ENCODE measurements around the gene PCDH1.
"Not testable (repeated sequence)": the region's sequence is repeated elsewhere in the genome, so short reads cannot be mapped to it uniquely, and the experiment has no call there.

PCDH1 gene

DNA sequence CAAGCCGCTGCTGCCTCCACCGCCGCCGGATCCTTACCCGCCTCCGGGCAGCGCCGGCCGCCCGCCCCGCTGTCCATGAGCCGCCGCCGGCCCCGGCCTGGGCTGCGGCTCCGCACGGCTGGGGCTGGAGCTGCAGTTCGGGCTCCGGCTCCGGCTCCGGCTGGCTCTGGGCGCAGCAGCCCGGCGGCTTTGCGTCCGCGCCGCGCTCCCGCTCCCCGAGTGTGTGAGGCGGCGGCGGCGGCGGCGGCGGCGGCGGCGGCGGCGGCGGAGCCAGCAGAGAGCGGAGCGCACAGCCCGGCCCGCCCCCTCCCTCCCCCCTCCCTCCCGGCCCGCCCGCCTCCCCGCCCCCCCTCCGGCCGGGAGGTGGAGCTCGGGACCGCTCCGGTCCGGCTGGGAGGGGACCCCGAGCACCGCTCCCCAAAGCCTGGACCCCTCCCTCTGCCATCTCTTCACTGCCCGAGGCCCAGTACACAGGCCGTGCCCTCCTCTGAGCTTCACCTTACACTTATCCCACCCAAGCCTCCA lies at the start of gene PCDH1:
Gene PCDH1 (minus strand): TSS at position 225 of the 525 bp plus-strand sequence. CDS start 148 bp downstream, at position 77.
- Mint-ChIP-seq H3K9me3 (no peaks in the 10 kb centered on the region), H3K36me3 (ENCODE audit: insufficient read depth) (no peaks in the 10 kb centered on the region), H3K27ac (ENCODE audit: low read depth) (peak within 1 kb of the TSS; percentile 23), H3K27me3 (peaks cover 85% of the 10 kb centered on the region), H3K4me1 (peaks cover 25% of the 10 kb centered on the region), H3K4me3 (peak within 1 kb of the TSS; percentile 73)
- ATAC-seq (replicated peaks; ENCODE audit: extremely low read depth, poor library complexity, severe bottlenecking) (peak; percentile 22), DNase-seq (ENCODE audit: low spot score in 2 of 2) (no peak)

DNA sequence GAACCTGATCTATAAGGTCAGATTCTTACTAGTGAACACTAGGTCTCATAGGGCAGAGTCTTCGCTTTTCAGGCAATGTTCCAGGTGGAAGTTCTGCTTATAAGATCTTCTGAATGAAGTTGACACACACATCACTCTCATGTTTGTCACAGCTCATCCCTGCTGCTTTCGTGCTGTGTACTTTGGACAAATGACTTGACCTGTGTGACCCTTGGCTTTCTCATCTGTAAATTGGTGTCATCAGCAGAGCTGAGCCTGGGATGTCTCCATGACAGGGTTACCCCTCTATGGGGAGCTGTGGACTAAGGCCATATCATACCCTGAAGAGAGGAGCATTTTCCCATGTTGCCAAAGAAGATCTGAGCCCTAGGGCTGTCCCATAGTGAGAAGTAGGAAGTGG lies 48.2 kb upstream of the PCDH1 start:
- Mint-ChIP-seq H3K27ac (ENCODE audit: low read depth) (no peak overlapping the region), H3K4me3 (no peak overlapping the region), H3K36me3 (ENCODE audit: insufficient read depth) (peaks cover 33% of the 10 kb centered on the region), H3K9me3 (no peaks in the 10 kb centered on the region), H3K27me3 (no peaks in the 10 kb centered on the region), H3K4me1 (peaks cover 36% of the 10 kb centered on the region)
- ATAC-seq (replicated peaks; ENCODE audit: extremely low read depth, poor library complexity, severe bottlenecking) (no peak), DNase-seq (ENCODE audit: low spot score in 2 of 2) (no peak)

DNA sequence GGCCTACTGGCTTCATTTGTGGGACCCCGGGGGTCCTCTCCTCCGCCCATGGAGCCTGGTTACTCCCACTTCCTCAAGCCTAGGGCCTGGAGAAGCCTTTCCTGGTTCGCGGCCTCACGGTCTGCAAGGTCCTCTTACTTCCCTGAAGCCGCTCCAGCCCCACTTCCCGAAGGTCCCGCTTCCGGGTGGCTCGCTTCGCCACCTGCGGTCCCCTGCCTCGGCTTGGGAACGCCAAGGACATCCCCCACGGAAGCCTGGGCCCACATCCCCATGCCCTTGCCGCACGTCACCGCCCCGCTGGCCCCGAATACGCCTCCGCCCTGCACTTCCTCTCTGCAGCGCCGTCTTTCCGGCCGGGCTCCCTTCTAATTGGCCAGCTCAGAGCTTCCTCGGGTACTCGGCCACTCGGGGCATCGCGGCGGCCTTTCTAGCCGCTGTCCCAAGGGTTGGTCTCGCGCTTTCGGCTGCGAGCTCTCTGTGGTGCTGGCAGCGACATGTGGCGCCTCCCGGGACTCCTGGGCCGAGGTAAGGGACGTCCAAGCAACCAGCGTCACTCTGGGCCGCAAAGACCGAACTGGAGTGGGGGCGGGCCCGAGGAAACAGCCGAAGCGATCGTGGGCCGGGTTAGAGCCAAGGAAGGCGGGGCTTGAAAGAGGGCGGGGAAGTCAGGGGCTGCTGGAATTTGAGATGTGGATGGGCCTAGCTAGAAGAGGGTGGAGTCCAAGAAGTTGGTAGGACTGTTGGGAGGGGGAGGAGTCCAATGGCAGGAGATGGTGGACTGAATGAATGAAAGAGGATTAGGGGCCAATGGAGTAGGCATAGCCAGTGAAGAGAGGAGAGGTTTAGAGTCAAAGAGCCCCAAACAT lies 45.5 kb upstream of the PCDH1 start, which contains the start of gene DELE1:
Gene DELE1 (plus strand): TSS at position 424 of the 866 bp plus-strand sequence. CDS start 71 bp downstream, at position 495.
- peak within 1 kb of the TSS; percentile 85 for H3K4me3 Mint-ChIP-seq
- ATAC-seq (replicated peaks; ENCODE audit: extremely low read depth, poor library complexity, severe bottlenecking): peak; percentile 98
- H3K36me3 Mint-ChIP-seq (ENCODE audit: insufficient read depth): peaks cover 21% of the 10 kb centered on the region
- H3K27ac Mint-ChIP-seq (ENCODE audit: low read depth): peak within 1 kb of the TSS; percentile 91
- DNase-seq (ENCODE audit: low spot score in 2 of 2): peak; percentile 80 to 84
- no peaks in the 10 kb centered on the region for H3K9me3 Mint-ChIP-seq
- no peaks in the 10 kb centered on the region for H3K27me3 Mint-ChIP-seq
- H3K4me1 Mint-ChIP-seq: peaks cover 29% of the 10 kb centered on the region

DNA sequence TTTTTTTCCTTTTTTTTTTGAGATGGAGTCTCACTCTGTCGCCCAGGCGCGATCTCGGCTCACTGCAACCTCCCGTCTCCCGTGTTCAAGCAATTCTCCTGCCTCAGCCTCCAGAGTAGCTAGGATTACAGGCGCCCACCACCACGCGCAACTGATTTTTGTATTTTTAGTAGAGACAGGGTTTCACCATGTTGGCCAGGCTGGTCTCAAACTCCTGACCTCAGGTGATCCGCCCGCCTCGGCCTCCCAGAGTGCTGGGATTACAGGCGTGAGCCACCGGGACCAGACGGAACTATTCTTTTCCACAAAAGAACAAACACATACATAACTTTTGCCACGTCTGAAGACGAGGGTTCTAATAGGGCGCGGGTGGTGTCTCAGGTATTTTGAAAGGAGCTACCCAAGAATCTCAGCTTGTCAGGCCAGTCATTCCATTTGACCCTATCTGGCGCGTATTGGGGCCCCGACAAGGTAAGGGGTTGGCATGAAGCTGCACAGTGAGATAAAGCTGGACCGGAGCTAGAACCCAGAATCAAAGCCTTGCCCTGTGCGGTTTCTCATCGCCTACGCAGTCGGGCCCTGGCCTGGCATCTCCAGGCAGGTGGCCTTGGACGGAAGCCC lies 44.7 kb upstream of the PCDH1 start:
- DNase-seq (ENCODE audit: low spot score in 2 of 2); H3K9me3 Mint-ChIP-seq; H3K27me3 Mint-ChIP-seq: not testable (repeated sequence)
- Mint-ChIP-seq H3K4me1 (peaks cover 29% of the 10 kb centered on the region), H3K4me3 (peak overlapping the region; percentile 85), H3K27ac (ENCODE audit: low read depth) (peak overlapping the region; percentile 91), H3K36me3 (ENCODE audit: insufficient read depth) (peaks cover 21% of the 10 kb centered on the region)
- peak; percentile 5 for ATAC-seq (replicated peaks; ENCODE audit: extremely low read depth, poor library complexity, severe bottlenecking)

DNA sequence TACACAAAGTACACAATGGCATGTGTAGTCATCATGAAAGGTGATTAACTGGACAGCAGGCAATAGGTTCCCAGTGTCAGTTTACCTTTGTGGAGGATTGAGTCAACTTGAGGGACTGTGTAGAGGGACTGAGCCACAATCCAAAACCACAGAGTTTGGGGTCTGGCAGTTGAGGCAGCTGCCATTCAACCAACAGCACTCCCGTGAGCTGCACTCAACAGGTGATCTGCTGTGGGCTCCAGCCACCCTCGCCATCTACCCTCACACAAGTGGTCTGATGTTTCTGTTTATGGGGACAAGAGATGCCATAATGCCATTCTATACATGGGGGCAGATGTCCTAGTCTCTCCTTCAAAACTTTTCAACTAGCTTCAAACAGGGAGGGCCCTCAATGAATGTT lies 42.6 kb upstream of the PCDH1 start:
- DNase-seq (ENCODE audit: low spot score in 2 of 2) (no peak), ATAC-seq (replicated peaks; ENCODE audit: extremely low read depth, poor library complexity, severe bottlenecking) (no peak)
- Mint-ChIP-seq H3K27ac (ENCODE audit: low read depth) (no peak overlapping the region), H3K4me3 (no peak overlapping the region), H3K27me3 (peaks cover 19% of the 10 kb centered on the region), H3K36me3 (ENCODE audit: insufficient read depth) (peaks cover 12% of the 10 kb centered on the region), H3K9me3 (no peaks in the 10 kb centered on the region), H3K4me1 (peaks cover 20% of the 10 kb centered on the region)

DNA sequence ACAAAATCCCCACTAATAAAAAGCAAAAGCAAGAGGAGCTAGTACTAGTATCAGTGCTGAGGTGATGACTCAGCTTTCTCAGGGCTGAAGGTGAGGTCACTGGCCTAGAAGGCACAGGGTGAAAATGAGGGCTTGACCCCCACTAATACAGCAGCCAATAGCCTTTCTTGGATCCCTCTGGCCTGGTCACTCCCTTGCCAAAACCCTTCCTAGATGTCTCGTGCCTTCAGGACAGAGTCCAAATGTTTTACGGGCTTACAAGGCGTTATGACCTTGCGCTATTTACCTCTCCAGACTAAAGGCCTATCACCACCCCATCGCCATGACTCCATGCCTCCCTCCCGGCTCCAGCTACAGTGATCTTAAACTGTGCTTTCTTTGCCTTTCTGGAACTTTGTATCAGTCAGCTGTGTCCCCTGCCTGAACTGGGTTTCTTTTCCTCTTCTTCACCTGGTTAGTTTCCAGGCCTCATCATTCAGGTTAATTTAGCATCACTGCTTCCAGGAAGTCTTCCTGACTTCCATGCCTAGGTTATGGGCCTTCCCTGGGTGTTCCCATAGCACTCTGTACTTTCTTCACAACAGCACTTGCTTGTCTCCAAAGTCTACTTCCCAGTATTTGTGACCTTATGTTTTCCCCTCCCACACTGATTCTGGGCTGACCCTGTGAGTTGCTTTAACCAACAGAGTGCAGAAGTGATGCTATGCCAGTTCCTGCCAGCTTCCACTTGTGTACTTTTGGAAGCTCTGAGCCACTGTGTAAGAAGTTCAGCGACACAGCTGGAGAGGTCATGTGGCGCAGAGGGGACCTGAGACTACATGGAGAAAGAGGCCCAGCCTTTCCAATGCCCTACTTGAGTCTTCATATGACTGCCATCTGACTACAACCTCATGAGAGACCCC lies 41.3 kb upstream of the PCDH1 start:
- peaks cover 12% of the 10 kb centered on the region for H3K4me1 Mint-ChIP-seq
- peaks cover 32% of the 10 kb centered on the region for H3K27me3 Mint-ChIP-seq
- ATAC-seq (replicated peaks; ENCODE audit: extremely low read depth, poor library complexity, severe bottlenecking) (no peak), DNase-seq (ENCODE audit: low spot score in 2 of 2) (no peak)
- H3K9me3 Mint-ChIP-seq: no peaks in the 10 kb centered on the region
- peaks cover 9% of the 10 kb centered on the region for H3K36me3 Mint-ChIP-seq (ENCODE audit: insufficient read depth)
- no peak overlapping the region for H3K27ac Mint-ChIP-seq (ENCODE audit: low read depth)
- H3K4me3 Mint-ChIP-seq: no peak overlapping the region

DNA sequence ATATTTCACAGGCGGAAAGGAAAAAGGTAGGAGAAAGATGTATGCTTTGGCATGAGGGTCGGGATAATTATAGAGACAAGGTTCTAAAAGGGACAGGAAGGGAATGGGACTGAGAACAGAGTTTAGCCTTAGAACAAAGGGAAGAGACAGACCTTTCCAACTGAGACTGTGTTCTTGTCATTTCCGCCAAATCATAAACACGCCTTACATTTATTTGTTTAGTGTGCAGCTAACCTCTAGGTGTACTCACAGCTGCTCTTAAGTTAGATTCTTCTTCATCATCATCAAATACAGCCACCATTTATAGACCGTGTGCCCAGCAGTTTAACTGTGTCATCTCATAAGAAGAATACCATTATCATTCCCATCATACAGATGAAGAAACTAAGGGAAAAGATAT lies 39.5 kb upstream of the PCDH1 start:
- Mint-ChIP-seq H3K27me3 (peaks cover 44% of the 10 kb centered on the region), H3K4me3 (no peak overlapping the region)

DNA sequence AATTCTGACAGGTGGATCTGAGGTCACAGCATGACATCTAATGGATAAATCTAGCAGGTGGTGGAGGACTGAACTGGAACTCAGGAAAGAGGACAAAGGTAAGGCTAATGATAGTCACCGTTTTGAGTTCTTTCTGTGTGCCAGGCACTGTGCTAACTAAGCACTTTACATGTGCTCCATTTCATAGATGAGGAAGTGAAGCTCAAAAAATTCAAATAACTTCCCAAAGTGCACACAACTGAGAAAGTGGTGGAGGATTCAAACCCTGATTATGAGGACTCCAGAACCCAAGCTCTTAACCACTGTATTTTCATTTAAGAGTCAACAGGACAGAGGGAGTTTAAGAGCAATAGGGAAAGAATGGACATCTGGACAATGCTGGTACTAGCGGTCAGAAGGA lies 38.3 kb upstream of the PCDH1 start:
- Mint-ChIP-seq H3K27ac (ENCODE audit: low read depth) (no peak overlapping the region), H3K36me3 (ENCODE audit: insufficient read depth) (no peaks in the 10 kb centered on the region), H3K9me3 (no peaks in the 10 kb centered on the region), H3K4me3 (no peak overlapping the region), H3K27me3 (peaks cover 53% of the 10 kb centered on the region), H3K4me1 (peaks cover 6% of the 10 kb centered on the region)
- ATAC-seq (replicated peaks; ENCODE audit: extremely low read depth, poor library complexity, severe bottlenecking) (no peak), DNase-seq (ENCODE audit: low spot score in 2 of 2) (no peak)

More for the DNA sequence above, 39.5 kb upstream of the PCDH1 start:
- H3K36me3 Mint-ChIP-seq (ENCODE audit: insufficient read depth): no peaks in the 10 kb centered on the region
- ATAC-seq (replicated peaks; ENCODE audit: extremely low read depth, poor library complexity, severe bottlenecking): no peak
- H3K4me1 Mint-ChIP-seq: peaks cover 6% of the 10 kb centered on the region
- DNase-seq (ENCODE audit: low spot score in 2 of 2): no peak
- H3K9me3 Mint-ChIP-seq: no peaks in the 10 kb centered on the region
- no peak overlapping the region for H3K27ac Mint-ChIP-seq (ENCODE audit: low read depth)

DNA sequence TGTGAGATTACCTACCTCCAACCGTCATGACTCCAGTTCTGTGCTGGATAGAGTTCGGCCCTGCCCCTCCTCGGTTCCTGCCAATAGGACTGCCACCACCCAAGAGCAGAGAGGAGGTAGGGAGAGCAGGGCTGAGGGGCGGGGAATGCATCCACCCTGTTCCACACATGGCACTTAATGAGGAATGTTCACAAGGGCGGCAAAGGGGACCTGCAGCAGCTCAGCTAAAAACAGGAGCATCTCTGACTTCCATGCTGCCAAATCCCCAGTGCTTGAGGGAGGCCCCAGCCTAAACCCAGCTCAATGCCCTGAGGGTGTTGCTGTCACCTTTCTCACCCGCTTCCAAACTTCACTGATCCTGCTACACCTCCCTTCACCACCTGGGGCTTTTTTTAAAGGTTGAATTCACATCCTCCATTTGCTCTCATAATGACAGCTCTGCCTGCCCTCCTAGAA lies 37.7 kb upstream of the PCDH1 start:
- no peaks in the 10 kb centered on the region for H3K9me3 Mint-ChIP-seq
- DNase-seq (ENCODE audit: low spot score in 2 of 2) (no peak), ATAC-seq (replicated peaks; ENCODE audit: extremely low read depth, poor library complexity, severe bottlenecking) (no peak)
- H3K4me1 Mint-ChIP-seq: peaks cover 6% of the 10 kb centered on the region
- no peak overlapping the region for H3K27ac Mint-ChIP-seq (ENCODE audit: low read depth)
- no peaks in the 10 kb centered on the region for H3K36me3 Mint-ChIP-seq (ENCODE audit: insufficient read depth)
- H3K4me3 Mint-ChIP-seq: no peak overlapping the region
- H3K27me3 Mint-ChIP-seq: peaks cover 53% of the 10 kb centered on the region

DNA sequence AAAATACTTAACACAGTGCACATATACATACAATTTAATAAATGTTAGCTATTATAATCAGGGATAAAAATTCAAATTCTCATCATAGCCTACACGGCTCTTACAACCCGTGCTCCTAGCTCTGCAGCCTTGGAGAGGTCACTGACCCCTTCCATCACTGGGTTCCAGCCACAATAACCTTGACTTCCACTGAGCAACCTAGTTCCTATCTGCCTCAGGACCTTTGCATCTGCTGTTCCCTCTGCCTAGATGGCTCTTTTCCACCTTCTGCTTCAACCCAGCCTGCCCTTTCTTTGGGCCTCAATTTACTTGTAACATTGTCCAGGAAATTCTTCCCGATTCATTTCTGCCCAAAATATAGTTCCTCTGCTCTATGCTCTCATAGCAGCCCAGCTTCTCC lies 36.6 kb upstream of the PCDH1 start:
- no peak for ATAC-seq (replicated peaks; ENCODE audit: extremely low read depth, poor library complexity, severe bottlenecking)
- Mint-ChIP-seq H3K9me3 (no peaks in the 10 kb centered on the region), H3K36me3 (ENCODE audit: insufficient read depth) (no peaks in the 10 kb centered on the region), H3K4me1 (peaks cover 6% of the 10 kb centered on the region), H3K27me3 (peaks cover 53% of the 10 kb centered on the region), H3K4me3 (no peak overlapping the region), H3K27ac (ENCODE audit: low read depth) (no peak overlapping the region)
- no peak for DNase-seq (ENCODE audit: low spot score in 2 of 2)

DNA sequence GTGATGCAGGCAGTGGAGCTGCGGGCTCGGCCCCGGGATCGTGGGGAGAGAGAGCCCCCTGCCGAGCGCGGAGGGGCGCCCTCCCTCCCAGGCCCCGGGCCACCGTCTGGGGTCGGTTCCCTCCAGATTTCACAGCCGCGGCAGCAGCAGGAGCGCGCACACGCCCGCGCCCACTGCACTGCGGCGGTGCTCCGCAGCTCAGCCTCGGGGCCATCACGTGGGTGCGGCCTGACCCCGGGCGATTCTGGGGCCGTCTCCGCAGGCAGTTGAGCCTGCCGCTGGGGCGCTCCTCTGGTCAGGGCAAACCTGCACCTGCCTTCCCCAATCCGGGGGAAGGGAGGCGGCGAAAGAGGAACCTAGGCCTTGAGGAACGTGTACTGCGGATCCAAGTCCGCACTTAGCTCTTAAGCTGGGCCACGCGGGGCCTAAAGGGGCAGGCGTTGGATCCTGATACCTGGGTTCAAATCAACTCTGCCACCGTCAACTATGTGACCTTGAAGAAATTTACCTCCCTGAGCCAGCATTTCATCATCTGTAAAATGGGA lies 36.1 kb upstream of the PCDH1 start:
- Mint-ChIP-seq H3K4me1 (peaks cover 6% of the 10 kb centered on the region), H3K27ac (ENCODE audit: low read depth) (no peak overlapping the region), H3K36me3 (ENCODE audit: insufficient read depth) (no peaks in the 10 kb centered on the region), H3K4me3 (no peak overlapping the region), H3K9me3 (no peaks in the 10 kb centered on the region), H3K27me3 (peaks cover 53% of the 10 kb centered on the region)
- DNase-seq (ENCODE audit: low spot score in 2 of 2) (no peak), ATAC-seq (replicated peaks; ENCODE audit: extremely low read depth, poor library complexity, severe bottlenecking) (peak; percentile 36)
